ENCODE data around the gene IRF2BP1. TPM values are rescaled to one million over a fixed set of nuclear protein-coding genes. Genes with fewer than 3 reads are reported as not detected.

Gene IRF2BP1
- total and polyA plus RNA-seq, 2 of the 13 experiments (the other 11 are each of a cell fraction or from before 2014, with no cell fraction given) = 4.3 to 14.3 TPM

DNA sequence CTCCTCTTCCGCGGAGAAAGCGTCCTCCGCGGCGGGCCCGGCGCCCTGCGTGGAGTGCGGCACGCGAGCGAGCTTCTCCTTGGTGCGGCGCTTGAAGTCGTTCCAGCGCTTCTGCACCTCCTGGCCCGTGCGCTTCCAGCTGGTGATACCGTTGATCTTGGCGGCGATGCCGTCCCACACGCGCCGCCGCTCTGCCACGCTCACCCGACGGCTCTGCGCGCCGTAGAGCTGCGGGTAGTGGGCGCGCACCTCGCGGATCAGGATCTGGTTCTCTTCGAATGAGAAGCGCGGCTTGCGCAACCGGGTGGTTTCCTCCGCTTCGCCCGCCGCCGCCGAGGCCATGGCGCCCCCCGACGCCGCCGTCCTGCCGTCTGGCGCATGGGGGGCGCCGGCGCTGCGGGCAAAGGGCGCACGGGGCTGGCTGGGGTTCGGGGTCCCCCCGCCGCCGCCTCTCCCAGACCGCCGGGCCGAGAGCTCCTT lies 15.5 kb upstream of the IRF2BP1 start (continued):
- TF ChIP-seq, protein P1, sequence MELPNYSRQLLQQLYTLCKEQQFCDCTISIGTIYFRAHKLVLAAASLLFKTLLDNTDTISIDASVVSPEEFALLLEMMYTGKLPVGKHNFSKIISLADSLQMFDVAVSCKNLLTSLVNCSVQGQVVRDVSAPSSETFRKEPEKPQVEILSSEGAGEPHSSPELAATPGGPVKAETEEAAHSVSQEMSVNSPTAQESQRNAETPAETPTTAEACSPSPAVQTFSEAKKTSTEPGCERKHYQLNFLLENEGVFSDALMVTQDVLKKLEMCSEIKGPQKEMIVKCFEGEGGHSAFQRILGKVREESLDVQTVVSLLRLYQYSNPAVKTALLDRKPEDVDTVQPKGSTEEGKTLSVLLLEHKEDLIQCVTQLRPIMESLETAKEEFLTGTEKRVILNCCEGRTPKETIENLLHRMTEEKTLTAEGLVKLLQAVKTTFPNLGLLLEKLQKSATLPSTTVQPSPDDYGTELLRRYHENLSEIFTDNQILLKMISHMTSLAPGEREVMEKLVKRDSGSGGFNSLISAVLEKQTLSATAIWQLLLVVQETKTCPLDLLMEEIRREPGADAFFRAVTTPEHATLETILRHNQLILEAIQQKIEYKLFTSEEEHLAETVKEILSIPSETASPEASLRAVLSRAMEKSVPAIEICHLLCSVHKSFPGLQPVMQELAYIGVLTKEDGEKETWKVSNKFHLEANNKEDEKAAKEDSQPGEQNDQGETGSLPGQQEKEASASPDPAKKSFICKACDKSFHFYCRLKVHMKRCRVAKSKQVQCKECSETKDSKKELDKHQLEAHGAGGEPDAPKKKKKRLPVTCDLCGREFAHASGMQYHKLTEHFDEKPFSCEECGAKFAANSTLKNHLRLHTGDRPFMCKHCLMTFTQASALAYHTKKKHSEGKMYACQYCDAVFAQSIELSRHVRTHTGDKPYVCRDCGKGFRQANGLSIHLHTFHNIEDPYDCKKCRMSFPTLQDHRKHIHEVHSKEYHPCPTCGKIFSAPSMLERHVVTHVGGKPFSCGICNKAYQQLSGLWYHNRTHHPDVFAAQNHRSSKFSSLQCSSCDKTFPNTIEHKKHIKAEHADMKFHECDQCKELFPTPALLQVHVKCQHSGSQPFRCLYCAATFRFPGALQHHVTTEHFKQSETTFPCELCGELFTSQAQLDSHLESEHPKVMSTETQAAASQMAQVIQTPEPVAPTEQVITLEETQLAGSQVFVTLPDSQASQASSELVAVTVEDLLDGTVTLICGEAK (IDR thresholded peaks at IDR 0.05) = no peak
- TF ChIP-seq, protein P1 (CRISPR knock-in tag; IDR thresholded peaks at IDR 0.05) = no peak
- TF ChIP-seq, protein P2, sequence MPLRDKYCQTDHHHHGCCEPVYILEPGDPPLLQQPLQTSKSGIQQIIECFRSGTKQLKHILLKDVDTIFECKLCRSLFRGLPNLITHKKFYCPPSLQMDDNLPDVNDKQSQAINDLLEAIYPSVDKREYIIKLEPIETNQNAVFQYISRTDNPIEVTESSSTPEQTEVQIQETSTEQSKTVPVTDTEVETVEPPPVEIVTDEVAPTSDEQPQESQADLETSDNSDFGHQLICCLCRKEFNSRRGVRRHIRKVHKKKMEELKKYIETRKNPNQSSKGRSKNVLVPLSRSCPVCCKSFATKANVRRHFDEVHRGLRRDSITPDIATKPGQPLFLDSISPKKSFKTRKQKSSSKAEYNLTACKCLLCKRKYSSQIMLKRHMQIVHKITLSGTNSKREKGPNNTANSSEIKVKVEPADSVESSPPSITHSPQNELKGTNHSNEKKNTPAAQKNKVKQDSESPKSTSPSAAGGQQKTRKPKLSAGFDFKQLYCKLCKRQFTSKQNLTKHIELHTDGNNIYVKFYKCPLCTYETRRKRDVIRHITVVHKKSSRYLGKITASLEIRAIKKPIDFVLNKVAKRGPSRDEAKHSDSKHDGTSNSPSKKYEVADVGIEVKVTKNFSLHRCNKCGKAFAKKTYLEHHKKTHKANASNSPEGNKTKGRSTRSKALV (CRISPR knock-in tag; IDR thresholded peaks at IDR 0.05) = no peak
- TF ChIP-seq MAZ (IDR thresholded peaks at IDR 0.05; ENCODE audit: borderline replicate concordance, low read depth, low read length) (no peak), MAZ (CRISPR knock-in tag; IDR thresholded peaks at IDR 0.05; ENCODE audit: low read depth) (0 out of 2 replicates have a peak, but pooled peaks have one; percentile 0), SALL2 (CRISPR knock-in tag; IDR thresholded peaks at IDR 0.05) (no peak), ZNF124 (CRISPR knock-in tag; IDR thresholded peaks at IDR 0.05) (no peak), GTF2F1 (IDR thresholded peaks at IDR 0.05; ENCODE audit: low read length) (no peak), ZNF737 (CRISPR knock-in tag; IDR thresholded peaks at IDR 0.05; ENCODE audit: borderline replicate concordance) (no peak), ZC3H4 (CRISPR knock-in tag; IDR thresholded peaks at IDR 0.05; ENCODE audit: borderline replicate concordance) (no peak), ZBTB42 (CRISPR knock-in tag; IDR thresholded peaks at IDR 0.05) (no peak)
- TF ChIP-seq, protein P3, sequence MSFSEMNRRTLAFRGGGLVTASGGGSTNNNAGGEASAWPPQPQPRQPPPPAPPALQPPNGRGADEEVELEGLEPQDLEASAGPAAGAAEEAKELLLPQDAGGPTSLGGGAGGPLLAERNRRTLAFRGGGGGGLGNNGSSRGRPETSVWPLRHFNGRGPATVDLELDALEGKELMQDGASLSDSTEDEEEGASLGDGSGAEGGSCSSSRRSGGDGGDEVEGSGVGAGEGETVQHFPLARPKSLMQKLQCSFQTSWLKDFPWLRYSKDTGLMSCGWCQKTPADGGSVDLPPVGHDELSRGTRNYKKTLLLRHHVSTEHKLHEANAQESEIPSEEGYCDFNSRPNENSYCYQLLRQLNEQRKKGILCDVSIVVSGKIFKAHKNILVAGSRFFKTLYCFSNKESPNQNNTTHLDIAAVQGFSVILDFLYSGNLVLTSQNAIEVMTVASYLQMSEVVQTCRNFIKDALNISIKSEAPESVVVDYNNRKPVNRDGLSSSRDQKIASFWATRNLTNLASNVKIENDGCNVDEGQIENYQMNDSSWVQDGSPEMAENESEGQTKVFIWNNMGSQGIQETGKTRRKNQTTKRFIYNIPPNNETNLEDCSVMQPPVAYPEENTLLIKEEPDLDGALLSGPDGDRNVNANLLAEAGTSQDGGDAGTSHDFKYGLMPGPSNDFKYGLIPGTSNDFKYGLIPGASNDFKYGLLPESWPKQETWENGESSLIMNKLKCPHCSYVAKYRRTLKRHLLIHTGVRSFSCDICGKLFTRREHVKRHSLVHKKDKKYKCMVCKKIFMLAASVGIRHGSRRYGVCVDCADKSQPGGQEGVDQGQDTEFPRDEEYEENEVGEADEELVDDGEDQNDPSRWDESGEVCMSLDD (CRISPR knock-in tag; IDR thresholded peaks at IDR 0.05; ENCODE audit: borderline replicate concordance) = peak; percentile 56; the same call in 1 of the 2 replicates
- TF ChIP-seq, protein P4, sequence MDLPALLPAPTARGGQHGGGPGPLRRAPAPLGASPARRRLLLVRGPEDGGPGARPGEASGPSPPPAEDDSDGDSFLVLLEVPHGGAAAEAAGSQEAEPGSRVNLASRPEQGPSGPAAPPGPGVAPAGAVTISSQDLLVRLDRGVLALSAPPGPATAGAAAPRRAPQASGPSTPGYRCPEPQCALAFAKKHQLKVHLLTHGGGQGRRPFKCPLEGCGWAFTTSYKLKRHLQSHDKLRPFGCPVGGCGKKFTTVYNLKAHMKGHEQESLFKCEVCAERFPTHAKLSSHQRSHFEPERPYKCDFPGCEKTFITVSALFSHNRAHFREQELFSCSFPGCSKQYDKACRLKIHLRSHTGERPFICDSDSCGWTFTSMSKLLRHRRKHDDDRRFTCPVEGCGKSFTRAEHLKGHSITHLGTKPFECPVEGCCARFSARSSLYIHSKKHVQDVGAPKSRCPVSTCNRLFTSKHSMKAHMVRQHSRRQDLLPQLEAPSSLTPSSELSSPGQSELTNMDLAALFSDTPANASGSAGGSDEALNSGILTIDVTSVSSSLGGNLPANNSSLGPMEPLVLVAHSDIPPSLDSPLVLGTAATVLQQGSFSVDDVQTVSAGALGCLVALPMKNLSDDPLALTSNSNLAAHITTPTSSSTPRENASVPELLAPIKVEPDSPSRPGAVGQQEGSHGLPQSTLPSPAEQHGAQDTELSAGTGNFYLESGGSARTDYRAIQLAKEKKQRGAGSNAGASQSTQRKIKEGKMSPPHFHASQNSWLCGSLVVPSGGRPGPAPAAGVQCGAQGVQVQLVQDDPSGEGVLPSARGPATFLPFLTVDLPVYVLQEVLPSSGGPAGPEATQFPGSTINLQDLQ (CRISPR knock-in tag; IDR thresholded peaks at IDR 0.05) = no peak

Measured in HepG2 (cell line).